IMR-90 (cell line): ENCODE measurements around the gene C6orf120. TPM values are rescaled to one million over a fixed set of nuclear protein-coding genes. Genes with fewer than 3 reads are reported as not detected.

ENCODE experiments used
- ATAC-seq: fragments of 200-7000 bp; cut with Tn5 transposase; 2 replicates; pipeline ENCODE4 v1.9.1; 2020; ENCODE audit warnings: low read depth, mild to moderate bottlenecking, moderate library complexity
- BruUV-seq: library from RNA; stranded (reverse); fragments of 400-500 nt; replicated peaks from 2 replicates; lab custom pipeline; 2021; lab: Mats Ljungman, UMichigan
- CTCF ChIA-PET: fragments of 300-600 bp; formaldehyde crosslinking; extraction: SDS; loops from one replicate; lab custom pipeline; 2021; ENCODE audit warnings: antibody characterized with exemption; lab: Yijun Ruan, JAX
- POLR2A ChIA-PET: fragments of 300-600 bp; sonication (Branson Sonifier 250); formaldehyde crosslinking; loops from one replicate; lab custom pipeline; 2022; ENCODE audit warnings: antibody characterized with exemption; ENCODE audit not compliant: unreplicated experiment; lab: Charles Lee
- DNase-seq: peaks from one replicate; pipeline ENCODE4 v3.0.0; 2013
- H2AFZ ChIP-seq: replicated peaks from 2 replicates; pipeline ENCODE3; 2013; ENCODE audit warnings: low read length, mild to moderate bottlenecking; ENCODE audit not compliant: poor library complexity
- H2AK5ac ChIP-seq: 2 replicates; pipeline ENCODE4 v1.6.1; 2013; ENCODE audit warnings: low read depth, low read length, inconsistent platforms
- H2AK9ac ChIP-seq: replicated peaks from 2 replicates; pipeline ENCODE3; 2013; ENCODE audit warnings: mild to moderate bottlenecking, low read depth, low read length, moderate library complexity; ENCODE audit not compliant: poor library complexity
- H2BK120ac ChIP-seq: 2 replicates; pipeline ENCODE4 v1.6.1; 2013; ENCODE audit warnings: low read depth, low read length, inconsistent platforms
- H2BK15ac ChIP-seq: 3 replicates; pipeline ENCODE4 v1.6.1; 2013; ENCODE audit warnings: low read depth, low read length, inconsistent platforms
- H2BK20ac ChIP-seq: 2 replicates; pipeline ENCODE4 v1.6.1; 2013; ENCODE audit warnings: low read depth, mild to moderate bottlenecking, inconsistent platforms, low read length, moderate library complexity
- H2BK5ac ChIP-seq: 2 replicates; pipeline ENCODE4 v1.6.1; 2013; ENCODE audit warnings: mild to moderate bottlenecking, low read depth, low read length, inconsistent platforms; ENCODE audit not compliant: poor library complexity, severe bottlenecking
- H3K14ac ChIP-seq: replicated peaks from 2 replicates; pipeline ENCODE4 v1.6.1; 2013; ENCODE audit warnings: low read depth, low read length, inconsistent platforms
- H3K18ac ChIP-seq: 2 replicates; pipeline ENCODE4 v1.6.1; 2013; ENCODE audit warnings: low read depth, low read length, control low read depth
- H3K23ac ChIP-seq: 2 replicates; pipeline ENCODE4 v1.6.1; 2013; ENCODE audit warnings: low read depth, low read length, inconsistent platforms
- H3K27ac ChIP-seq: 2 replicates; pipeline ENCODE4 v1.5.1; 2013; ENCODE audit warnings: mild to moderate bottlenecking, control low read depth, low read length; ENCODE audit not compliant: insufficient read depth
- H3K27me3 ChIP-seq: 2 replicates; pipeline ENCODE4 v1.6.1; 2013; ENCODE audit warnings: low read length; ENCODE audit not compliant: control insufficient read depth, insufficient read depth
- H3K36me3 ChIP-seq: 2 replicates; pipeline ENCODE4 v1.6.1; 2013; ENCODE audit warnings: low read length, mixed read lengths; ENCODE audit not compliant: control insufficient read depth, insufficient read depth
- H3K4ac ChIP-seq: 2 replicates; pipeline ENCODE4 v1.6.1; 2013; ENCODE audit warnings: low read depth, low read length, inconsistent platforms
- H3K4me1 ChIP-seq: 2 replicates; pipeline ENCODE4 v1.6.1; 2013; ENCODE audit warnings: low read length, mixed read lengths; ENCODE audit not compliant: control insufficient read depth, insufficient read depth
- H3K4me2 ChIP-seq: 2 replicates; pipeline ENCODE4 v1.6.1; 2013; ENCODE audit warnings: low read depth, mild to moderate bottlenecking, control low read depth, low read length, moderate library complexity
- H3K4me3 ChIP-seq: 2 replicates; pipeline ENCODE4 v1.5.1; 2013; ENCODE audit warnings: low read depth, mild to moderate bottlenecking, control low read depth, low read length, moderate library complexity; ENCODE audit not compliant: insufficient read depth
- H3K56ac ChIP-seq: 2 replicates; pipeline ENCODE4 v1.6.1; 2013; ENCODE audit warnings: low read length, inconsistent platforms; ENCODE audit not compliant: insufficient read depth; ENCODE audit errors: extremely low read depth
- H3K79me1 ChIP-seq, 2 experiments: 2 replicates each; pipeline ENCODE4 v1.6.1; 2013; ENCODE audit warnings: low read length in 2 of 2, inconsistent platforms in 1 of 2, low read depth in 1 of 2
- H3K9ac ChIP-seq: 2 replicates; pipeline ENCODE4 v1.6.1; 2013; ENCODE audit warnings: low read depth, low read length, control low read depth
- H3K9me1 ChIP-seq: 2 replicates; pipeline ENCODE4 v1.6.1; 2013; ENCODE audit warnings: low read length, inconsistent platforms; ENCODE audit not compliant: insufficient read depth
- H3K9me3 ChIP-seq: 2 replicates; pipeline ENCODE4 v1.6.1; 2013; ENCODE audit warnings: low read length; ENCODE audit not compliant: control insufficient read depth, insufficient read depth
- H4K20me1 ChIP-seq: 2 replicates; pipeline ENCODE4 v1.6.1; 2013; ENCODE audit warnings: low read length, inconsistent platforms; ENCODE audit not compliant: insufficient read depth
- H4K5ac ChIP-seq: 2 replicates; pipeline ENCODE4 v1.6.1; 2013; ENCODE audit warnings: mild to moderate bottlenecking, low read depth, low read length, control low read depth
- H4K8ac ChIP-seq, 2 experiments: 2 replicates each; pipeline ENCODE4 v1.6.1; 2013; ENCODE audit warnings: low read depth in 2 of 2, low read length in 2 of 2, control low read depth in 1 of 2, inconsistent platforms in 1 of 2
- H4K91ac ChIP-seq: 2 replicates; pipeline ENCODE4 v1.6.1; 2013; ENCODE audit warnings: low read depth, low read length, inconsistent platforms; ENCODE audit not compliant: insufficient read depth
- CEBPB ChIP-seq: IDR thresholded peaks from 2 replicates; pipeline ENCODE4 v1.6.1; 2012; ENCODE audit warnings: low read depth, low read length, improper control_type of control experiment
- CTCF ChIP-seq: conservative IDR thresholded peaks from 2 replicates; pipeline ENCODE4 v1.5.1; 2012; ENCODE audit warnings: mild to moderate bottlenecking, low read depth, low read length, improper control_type of control experiment
- ELK1 ChIP-seq: fragments of 150-350 bp; IDR thresholded peaks from 2 replicates; pipeline ENCODE4 v1.6.1; 2016; ENCODE audit warnings: low read depth, mild to moderate bottlenecking, low read length, moderate library complexity, borderline replicate concordance
- FOS ChIP-seq: fragments of 150-350 bp; IDR thresholded peaks from 2 replicates; pipeline ENCODE4 v1.6.1; 2016; ENCODE audit warnings: low read depth, low read length
- MAZ ChIP-seq: IDR thresholded peaks from 2 replicates; pipeline ENCODE4 v1.6.1; 2012; ENCODE audit warnings: low read depth, mild to moderate bottlenecking, low read length, improper control_type of control experiment, moderate library complexity, borderline replicate concordance
- MXI1 ChIP-seq: IDR thresholded peaks from 2 replicates; pipeline ENCODE4 v1.6.1; 2012; ENCODE audit warnings: low read depth, mild to moderate bottlenecking, low read length, moderate library complexity, borderline replicate concordance
- NFE2L2 ChIP-seq: fragments of 150-350 bp; IDR thresholded peaks from 2 replicates; pipeline ENCODE4 v1.6.1; 2016; ENCODE audit warnings: low read depth, mild to moderate bottlenecking, low read length
- RAD21 ChIP-seq: IDR thresholded peaks from 2 replicates; pipeline ENCODE4 v1.6.1; 2012; ENCODE audit warnings: low read length, improper control_type of control experiment
- WGBS, 2 experiments: methylation state at CpG; one replicate each; pipeline versions ENCODE4 v1.1.5 to v1.1.7; 2013; ENCODE audit warnings: missing lambda C conversion rate in 2 of 2; ENCODE audit not compliant: insufficient read length in 1 of 2; ENCODE audit errors: extremely low coverage in 2 of 2; 5-methylcytosine and 5-hydroxymethylcytosine counted together
- dilution Hi-C: fragments of 300-500 bp; cut with HindIII; formaldehyde crosslinking; loops from one replicate; pipeline ENCODE4 v1.14.3; 2018; ENCODE audit warnings: low sequenced_read_pairs; ENCODE audit not compliant: unreplicated experiment
- in situ Hi-C: fragments of 300-500 bp; cut with MboI; formaldehyde crosslinking; loops from 3 replicates; pipeline ENCODE4 v1.14.3; 2019; ENCODE audit warnings: low sequenced_read_pairs, inconsistent platforms, mixed read lengths
- intact Hi-C: fragments of 100-400 bp; cut with micrococcal nuclease; formaldehyde crosslinking; loops from 2 replicates; pipeline ENCODE4 v1.10.0; 2022
- polyA plus RNA-seq, 3 experiments: library from polyadenylated mRNA; depleted of rRNA; stranded (reverse); fragments of >200 nt; gene quantifications; 2 replicates each; pipeline ENCODE4 v1.2.3, GENCODE V29; 2012; ENCODE audit warnings: low replicate concordance in 1 of 3
- total RNA-seq: library from RNA; depleted of rRNA; stranded (reverse); fragments of >200 nt; gene quantifications from 2 replicates; pipeline ENCODE4 v1.2.3, GENCODE V29; 2012

Gene C6orf120
- total and polyA plus RNA-seq, 2 of the 4 experiments (the other 2 are of a cell fraction) = 21.4 to 26.7 TPM

- WGBS, 2 experiments = 91% methylated on average over 9 of the region's 26 CpGs; no CpG with 5 or more reads in 1 of the 2 experiments
- Histone ChIP-seq H3K36me3 (peaks cover 53% of the 10 kb centered on the region), H4K20me1 (no peaks in the 10 kb centered on the region), H3K4ac (no peak overlapping the region), H4K8ac (no peak overlapping the region), H3K23ac (no peak overlapping the region), H2BK5ac (no peak overlapping the region), H2BK20ac (no peak overlapping the region), H2AFZ (no peak overlapping the region), H4K5ac (no peak overlapping the region), H3K56ac (no peak overlapping the region), H2AK5ac (no peak overlapping the region), H3K9ac (no peak overlapping the region), H3K27ac (no peak overlapping the region), H3K9me1 (no peaks in the 10 kb centered on the region; the same call in 1 of the 2 replicates), H4K91ac (no peak overlapping the region), H3K14ac (no peak overlapping the region), H3K9me3 (no peaks in the 10 kb centered on the region), H3K18ac (no peak overlapping the region), H2BK120ac (no peak overlapping the region), H3K4me3 (no peak overlapping the region), H3K79me1 (no peaks in the 10 kb centered on the region), H3K4me2 (no peak overlapping the region), H3K4me1 (no peaks in the 10 kb centered on the region), H2BK15ac (no peak overlapping the region), H3K27me3 (no peaks in the 10 kb centered on the region), H2AK9ac (no peak overlapping the region)
- no TSS peak for BruUV-seq
- intact Hi-C loops = no loop called here
- in situ Hi-C loops = no loop called here
- DNase-seq (no peak), ATAC-seq (no peak)
- no peak for TF ChIP-seq CEBPB
- no peak for TF ChIP-seq RAD21
- no peak for TF ChIP-seq NFE2L2
- TF ChIP-seq CTCF = no peak
- TF ChIP-seq FOS = no peak
- no peak for TF ChIP-seq MXI1
- no peak for TF ChIP-seq MAZ
- TF ChIP-seq ELK1 = no peak
- ChIA-PET POLR2A (no interaction called here), CTCF (no interaction called here)
- dilution Hi-C loops = no loop called here
Measured at GRCh38 chr6:169660751-169661390, 41.1 kb upstream of the C6orf120 start.
